Stimulated activated naive B cell treated with anti-CD40 and anti-IgM and Interleukin-4, amounts not matched to agents 10 μg/mL and 1 μg/mL and 100 μg/mL, for 72 hours (primary cell): ENCODE data around the gene SCYL3.

Experiments
- ATAC-seq, 2 donors: fragments of 150-1000 bp; cut with Tn5 transposase; replicated peaks; 2 replicates each; pipeline ENCODE4 v1.10.0; 2021; ENCODE audit warnings: moderate library complexity in 1 of 2
- DNase-seq: peaks from one replicate; pipeline ENCODE4 v3.0.0; 2021
- H3K27ac Mint-ChIP-seq: one replicate; pipeline ENCODE4 v1.8.0; 2022; ENCODE audit warnings: mild to moderate bottlenecking, mixed read lengths
- H3K27me3 Mint-ChIP-seq, 2 donors: one replicate each; pipeline ENCODE4 v1.8.0; 2022; ENCODE audit warnings: mixed read lengths in 2 of 2
- H3K36me3 Mint-ChIP-seq, 2 donors: one replicate each; pipeline ENCODE4 v1.8.0; 2022; ENCODE audit warnings: mixed read lengths in 2 of 2, mild to moderate bottlenecking in 1 of 2
- H3K4me1 Mint-ChIP-seq, 2 donors: one replicate each; pipeline ENCODE4 v1.8.0; 2022; ENCODE audit warnings: mixed read lengths in 2 of 2, mild to moderate bottlenecking in 1 of 2
- H3K4me3 Mint-ChIP-seq, 2 donors: one replicate each; pipeline ENCODE4 v1.8.0; 2022; ENCODE audit warnings: mild to moderate bottlenecking in 2 of 2, mixed read lengths in 2 of 2, moderate library complexity in 1 of 2
- H3K9me3 Mint-ChIP-seq, 2 donors: one replicate each; pipeline ENCODE4 v1.8.0; 2022; ENCODE audit warnings: mixed read lengths in 2 of 2, mild to moderate bottlenecking in 1 of 2

SCYL3 gene

DNA sequence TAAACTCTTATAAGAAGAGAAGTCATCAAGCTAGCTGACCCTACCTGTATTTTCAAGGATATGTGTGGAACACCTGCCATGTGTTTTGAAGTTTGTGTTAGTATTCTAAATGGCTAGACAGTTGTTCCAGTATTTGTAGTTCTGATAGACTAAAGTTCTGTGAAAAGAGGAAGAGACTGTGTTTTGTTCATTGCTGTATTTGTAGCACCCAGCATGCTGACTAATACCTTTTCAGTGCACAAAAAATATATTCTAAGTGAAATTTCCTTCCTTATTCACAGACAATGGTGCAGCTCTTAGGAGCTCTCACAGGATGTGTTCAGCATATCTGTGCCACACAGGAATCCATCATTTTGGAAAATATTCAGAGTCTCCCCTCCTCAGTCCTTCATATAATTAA lies 90.8 kb downstream of the SCYL3 start:
- no peak for DNase-seq
- Mint-ChIP-seq H3K27ac (no peak overlapping the region), H3K9me3 (no peaks in the 10 kb centered on the region), H3K27me3 (no peaks in the 10 kb centered on the region), H3K4me3 (no peak overlapping the region), H3K4me1 (no peaks in the 10 kb centered on the region), H3K36me3 (peaks cover 6 to 7% of the 10 kb centered on the region in 2 donors)
- no peak for ATAC-seq
